Activated naive CD4-positive, alpha-beta T cell treated with anti-CD3 and anti-CD28 coated beads, Interleukin-2, amount 50 U/mL, for 16 hours (primary cell): ENCODE measurements around the gene PHTF1.

Experiments
- DNase-seq: peaks from one replicate; pipeline ENCODE4 v3.0.0-alpha.2; 2020

Gene PHTF1

GRCh38 chr1:113714606-113715269, 44.5 kb downstream of the PHTF1 start:
- no peak for DNase-seq

GRCh38 chr1:113701429-113701828, 57.9 kb downstream of the PHTF1 start:
- DNase-seq: no peak

- no peak for DNase-seq
Measured at GRCh38 chr1:113694910-113695309, 64.4 kb downstream of the PHTF1 start.

- no peak for DNase-seq
Measured at GRCh38 chr1:113692824-113693431, 66.4 kb downstream of the PHTF1 start.

GRCh38 chr1:113692342-113692741, 66.9 kb downstream of the PHTF1 start:
- no peak for DNase-seq

- DNase-seq: no peak
Measured at GRCh38 chr1:113691184-113691583, 68.1 kb downstream of the PHTF1 start.

GRCh38 chr1:113686891-113687618, 72.2 kb downstream of the PHTF1 start:
- no peak for DNase-seq

GRCh38 chr1:113684153-113684541, 75.1 kb downstream of the PHTF1 start:
- no peak for DNase-seq

- DNase-seq: no peak
Measured at GRCh38 chr1:113683384-113684152, 75.7 kb downstream of the PHTF1 start.

- DNase-seq: no peak
Measured at GRCh38 chr1:113681596-113682337, 77.5 kb downstream of the PHTF1 start.

- no peak for DNase-seq
Measured at GRCh38 chr1:113678159-113678469, 81.2 kb downstream of the PHTF1 start.

GRCh38 chr1:113677250-113678158, 81.8 kb downstream of the PHTF1 start:
- DNase-seq: no peak

- no peak for DNase-seq
Measured at GRCh38 chr1:113676524-113676923, 82.8 kb downstream of the PHTF1 start.

- DNase-seq: no peak
Measured at GRCh38 chr1:113675302-113675701, 84.0 kb downstream of the PHTF1 start.

- DNase-seq: no peak
Measured at GRCh38 chr1:113674591-113674990, 84.7 kb downstream of the PHTF1 start.

- no peak for DNase-seq
Measured at GRCh38 chr1:113672491-113672890, 86.8 kb downstream of the PHTF1 start.

GRCh38 chr1:113670650-113671049, 88.6 kb downstream of the PHTF1 start:
- DNase-seq: no peak

GRCh38 chr1:113669988-113670387, 89.3 kb downstream of the PHTF1 start:
- no peak for DNase-seq

- DNase-seq: no peak
Measured at GRCh38 chr1:113666126-113666525, 93.2 kb downstream of the PHTF1 start.

- DNase-seq: no peak
Measured at GRCh38 chr1:113665071-113665470, 94.2 kb downstream of the PHTF1 start.

- DNase-seq: no peak
Measured at GRCh38 chr1:113663165-113663951, 95.9 kb downstream of the PHTF1 start.
